Loucy (cell line): ENCODE measurements around the gene ZNF148.

Experiments used
- CTCF ChIP-seq: fragments of 200-600 bp; sonication (generic); conservative IDR thresholded peaks from 2 replicates; pipeline ENCODE4 v1.5.1; 2014; ENCODE audit warnings: mild to moderate bottlenecking, antibody characterized with exemption, low read length
- EZH2phosphoT487 ChIP-seq: fragments of 200-600 bp; IDR thresholded peaks from 2 replicates; pipeline ENCODE4 v1.6.1; 2018; ENCODE audit warnings: antibody characterized with exemption, mild to moderate bottlenecking, moderate library complexity, borderline replicate concordance

GRCh38 chr3:125416235-125416634 lies 41.1 kb upstream of the ZNF148 start:
- no peak for TF ChIP-seq CTCF
- no peak for TF ChIP-seq EZH2phosphoT487
